HUES48 (cell line): ENCODE measurements around the gene TMIGD1.

Experiments
- H3K27ac ChIP-seq: one replicate; pipeline ENCODE4 v1.7.0; 2013; ENCODE audit warnings: low read depth, low read length, inconsistent platforms
- H3K27me3 ChIP-seq: 2 replicates; pipeline ENCODE4 v1.6.1; 2013; ENCODE audit warnings: mild to moderate bottlenecking, low read length; ENCODE audit not compliant: control insufficient read depth, insufficient read depth
- H3K36me3 ChIP-seq: 2 replicates; pipeline ENCODE4 v1.6.1; 2013; ENCODE audit warnings: low read length; ENCODE audit not compliant: control insufficient read depth, insufficient read depth
- H3K4me1 ChIP-seq: 2 replicates; pipeline ENCODE4 v1.6.1; 2013; ENCODE audit warnings: mild to moderate bottlenecking, low read length; ENCODE audit not compliant: control insufficient read depth, insufficient read depth
- H3K4me3 ChIP-seq: 2 replicates; pipeline ENCODE4 v1.5.1; 2013; ENCODE audit warnings: mild to moderate bottlenecking, low read depth, low read length
- H3K9ac ChIP-seq: 2 replicates; pipeline ENCODE4 v1.6.1; 2013; ENCODE audit warnings: mild to moderate bottlenecking, low read depth, low read length, moderate library complexity
- H3K9me3 ChIP-seq: 2 replicates; pipeline ENCODE4 v1.6.1; 2013; ENCODE audit warnings: low read length; ENCODE audit not compliant: control insufficient read depth, insufficient read depth

The TMIGD1 gene

GRCh38 chr17:30278032-30278431 is 55.8 kb downstream of the TMIGD1 start:
- no peak overlapping the region for H3K27ac ChIP-seq
- no peak overlapping the region for H3K9ac ChIP-seq
- H3K36me3 ChIP-seq = peaks cover 90% of the 10 kb centered on the region
- H3K27me3 ChIP-seq = no peaks in the 10 kb centered on the region
- H3K4me1 ChIP-seq = no peaks in the 10 kb centered on the region
- no peaks in the 10 kb centered on the region for H3K9me3 ChIP-seq
- H3K4me3 ChIP-seq = no peak overlapping the region

GRCh38 chr17:30275911-30276310 is 57.9 kb downstream of the TMIGD1 start:
- Histone ChIP-seq H3K4me1 (peaks cover 8% of the 10 kb centered on the region; the same call in 1 of the 2 replicates), H3K27ac (no peak overlapping the region), H3K9ac (no peak overlapping the region), H3K4me3 (no peak overlapping the region), H3K9me3 (no peaks in the 10 kb centered on the region), H3K36me3 (peaks cover 89% of the 10 kb centered on the region), H3K27me3 (no peaks in the 10 kb centered on the region)

GRCh38 chr17:30274887-30275286 is 59.0 kb downstream of the TMIGD1 start:
- H3K27ac ChIP-seq = no peak overlapping the region
- H3K27me3 ChIP-seq = no peaks in the 10 kb centered on the region
- peaks cover 89% of the 10 kb centered on the region for H3K36me3 ChIP-seq
- H3K4me1 ChIP-seq = peaks cover 8% of the 10 kb centered on the region; the same call in 1 of the 2 replicates
- H3K4me3 ChIP-seq = no peak overlapping the region
- H3K9ac ChIP-seq = no peak overlapping the region
- H3K9me3 ChIP-seq = no peaks in the 10 kb centered on the region

- Histone ChIP-seq H3K4me1 (peaks cover 8% of the 10 kb centered on the region; the same call in 1 of the 2 replicates), H3K36me3 (peaks cover 86% of the 10 kb centered on the region), H3K27ac (no peak overlapping the region), H3K9me3 (no peaks in the 10 kb centered on the region), H3K9ac (no peak overlapping the region), H3K27me3 (no peaks in the 10 kb centered on the region), H3K4me3 (no peak overlapping the region)
These were observed 60.5 kb downstream of the TMIGD1 start for GRCh38 chr17:30273373-30273772.

GRCh38 chr17:30271102-30271501 is 62.8 kb downstream of the TMIGD1 start:
- peaks cover 84% of the 10 kb centered on the region for H3K36me3 ChIP-seq
- H3K27me3 ChIP-seq = no peaks in the 10 kb centered on the region
- H3K4me1 ChIP-seq = peaks cover 8% of the 10 kb centered on the region; the same call in 1 of the 2 replicates
- no peak overlapping the region for H3K4me3 ChIP-seq
- H3K9me3 ChIP-seq = no peaks in the 10 kb centered on the region
- H3K9ac ChIP-seq = no peak overlapping the region
- H3K27ac ChIP-seq = no peak overlapping the region

- Histone ChIP-seq H3K4me1 (peaks cover 8% of the 10 kb centered on the region; the same call in 1 of the 2 replicates), H3K4me3 (no peak overlapping the region), H3K36me3 (peaks cover 91% of the 10 kb centered on the region), H3K9me3 (no peaks in the 10 kb centered on the region), H3K27ac (no peak overlapping the region), H3K9ac (no peak overlapping the region), H3K27me3 (no peaks in the 10 kb centered on the region)
These were observed 66.2 kb downstream of the TMIGD1 start for GRCh38 chr17:30267625-30268024.
